Measurements from ENCODE around the gene ACKR2.
A peak's percentile ranks its signal among the peaks of the same experiment; 100 is the strongest.
"Not testable (repeated sequence)": the region's sequence is repeated elsewhere in the genome, so short reads cannot be mapped to it uniquely, and the experiment has no call there.

The ACKR2 gene

GRCh38 chr3:42855219-42855546 lies 45.9 kb downstream of the ACKR2 start:
- no peak for DNase-seq (ENCODE audit: low read depth in 4 of 4, low spot score in 1 of 4)

GRCh38 chr3:42855547-42856380 lies 46.5 kb downstream of the ACKR2 start:
- DNase-seq (ENCODE audit: low read depth in 4 of 4, low spot score in 1 of 4) = no peak

- no peak for DNase-seq (ENCODE audit: low read depth in 4 of 4, low spot score in 1 of 4)
Observed at GRCh38 chr3:42856544-42856943, 47.3 kb downstream of the ACKR2 start.

- no peak for DNase-seq (ENCODE audit: low read depth in 4 of 4, low spot score in 1 of 4)
Observed at GRCh38 chr3:42864321-42864950, 55.2 kb downstream of the ACKR2 start.

GRCh38 chr3:42865256-42865655 lies 56.0 kb downstream of the ACKR2 start:
- DNase-seq (ENCODE audit: low read depth in 4 of 4, low spot score in 1 of 4) = no peak

- no peak for DNase-seq (ENCODE audit: low read depth in 4 of 4, low spot score in 1 of 4)
Observed at GRCh38 chr3:42867138-42867537, 57.9 kb downstream of the ACKR2 start.

GRCh38 chr3:42868841-42869240 lies 59.6 kb downstream of the ACKR2 start:
- DNase-seq (ENCODE audit: low read depth in 4 of 4, low spot score in 1 of 4) = no peak

GRCh38 chr3:42871592-42872196 lies 62.4 kb downstream of the ACKR2 start:
- DNase-seq (ENCODE audit: low read depth in 4 of 4, low spot score in 1 of 4) = no peak

- no peak for DNase-seq (ENCODE audit: low read depth in 4 of 4, low spot score in 1 of 4)
Observed at GRCh38 chr3:42872718-42873117, 63.5 kb downstream of the ACKR2 start.

GRCh38 chr3:42873221-42873982 lies 64.2 kb downstream of the ACKR2 start:
- DNase-seq (ENCODE audit: low read depth in 4 of 4, low spot score in 1 of 4) = no peak

GRCh38 chr3:42874749-42875148 lies 65.5 kb downstream of the ACKR2 start:
- no peak for DNase-seq (ENCODE audit: low read depth in 4 of 4, low spot score in 1 of 4)

GRCh38 chr3:42875325-42876151 lies 66.3 kb downstream of the ACKR2 start, which contains the start of gene CYP8B1:
TSS of gene CYP8B1 (minus strand) at chr3:42875879. CDS start at chr3:42875816, 63 bp downstream.
- DNase-seq (ENCODE audit: low read depth in 4 of 4, low spot score in 1 of 4) = no peak

- no peak for DNase-seq (ENCODE audit: low read depth in 4 of 4, low spot score in 1 of 4)
Observed at GRCh38 chr3:42876401-42876800, 67.2 kb downstream of the ACKR2 start.

- no peak for DNase-seq (ENCODE audit: low read depth in 4 of 4, low spot score in 1 of 4)
Observed at GRCh38 chr3:42876940-42877720, 67.9 kb downstream of the ACKR2 start.

GRCh38 chr3:42877881-42878280 lies 68.6 kb downstream of the ACKR2 start:
- no peak for DNase-seq (ENCODE audit: low read depth in 4 of 4, low spot score in 1 of 4)

GRCh38 chr3:42880183-42880582 lies 70.9 kb downstream of the ACKR2 start:
- DNase-seq (ENCODE audit: low read depth in 4 of 4, low spot score in 1 of 4) = no peak

- DNase-seq (ENCODE audit: low read depth in 4 of 4, low spot score in 1 of 4) = peak; percentile 55 to 84 (median 76)
Observed at GRCh38 chr3:42880601-42881451, 71.6 kb downstream of the ACKR2 start.

GRCh38 chr3:42883251-42883930 lies 74.1 kb downstream of the ACKR2 start:
- DNase-seq (ENCODE audit: low read depth in 4 of 4, low spot score in 1 of 4) = not testable (repeated sequence)
